GM23338 (cell line): Measurements from ENCODE around the gene HCN3. TPM values are rescaled to one million over a fixed set of nuclear protein-coding genes. Genes with fewer than 3 reads are reported as not detected.

Experiments used
- ATAC-seq: fragments of 200-7000 bp; cut with Tn5 transposase; 3 replicates; pipeline ENCODE4 v1.9.1; 2020
- DNase-seq: peaks from one replicate; pipeline ENCODE4 v3.0.0-alpha.2; 2015; ENCODE audit warnings: low spot score
- H2AFZ ChIP-seq: fragments of 200-600 bp; sonication (generic); 2 replicates; pipeline ENCODE4 v1.8.0; 2016; ENCODE audit warnings: antibody characterized with exemption, mild to moderate bottlenecking, moderate library complexity
- H3F3A ChIP-seq: fragments of 200-600 bp; sonication (generic); replicated peaks from 2 replicates; pipeline ENCODE4 v1.8.0; 2017; ENCODE audit warnings: antibody characterized with exemption, mixed run types, low read depth
- H3K27ac ChIP-seq: fragments of 200-600 bp; sonication (generic); 2 replicates; pipeline ENCODE4 v1.6.1; 2016; ENCODE audit warnings: low read depth
- H3K27me3 ChIP-seq: fragments of 200-600 bp; sonication (generic); 2 replicates; pipeline ENCODE4 v1.8.0; 2016; ENCODE audit warnings: mild to moderate bottlenecking, mixed run types, moderate library complexity; ENCODE audit not compliant: insufficient read depth
- H3K36me3 ChIP-seq: fragments of 200-600 bp; sonication (generic); 2 replicates; pipeline ENCODE4 v1.8.0; 2016; ENCODE audit warnings: mild to moderate bottlenecking; ENCODE audit not compliant: insufficient read depth
- H3K4me1 ChIP-seq: fragments of 200-600 bp; sonication (generic); 2 replicates; pipeline ENCODE4 v1.8.0; 2016; ENCODE audit warnings: mild to moderate bottlenecking, moderate library complexity; ENCODE audit not compliant: insufficient read depth
- H3K4me2 ChIP-seq: fragments of 200-600 bp; sonication (generic); 2 replicates; pipeline ENCODE4 v1.7.1; 2017; ENCODE audit warnings: mixed run types
- H3K4me3 ChIP-seq: fragments of 200-600 bp; sonication (generic); 2 replicates; pipeline ENCODE4 v1.6.1; 2016; ENCODE audit warnings: mixed run types
- H3K79me2 ChIP-seq: fragments of 200-600 bp; sonication (generic); replicated peaks from 2 replicates; pipeline ENCODE4 v1.8.0; 2017; ENCODE audit warnings: mild to moderate bottlenecking; ENCODE audit not compliant: insufficient read depth
- H3K9me2 ChIP-seq: fragments of 200-600 bp; sonication (generic); 2 replicates; pipeline ENCODE4 v1.8.0; 2017; ENCODE audit not compliant: insufficient read depth
- H4K20me1 ChIP-seq: fragments of 200-600 bp; sonication (generic); replicated peaks from 2 replicates; pipeline ENCODE4 v1.8.0; 2017; ENCODE audit warnings: mild to moderate bottlenecking; ENCODE audit not compliant: insufficient read depth
- H3K27ac Mint-ChIP-seq: 2 replicates; pipeline ENCODE4 v1.8.0; 2020; ENCODE audit warnings: inconsistent platforms, mild to moderate bottlenecking, moderate library complexity, mixed read lengths
- H3K27me3 Mint-ChIP-seq: 3 replicates; pipeline ENCODE4 v1.8.0; 2022; ENCODE audit warnings: low read depth, mild to moderate bottlenecking, moderate library complexity, mixed read lengths, inconsistent platforms; ENCODE audit not compliant: insufficient read depth, poor library complexity
- H3K36me3 Mint-ChIP-seq: 3 replicates; pipeline ENCODE4 v1.8.0; 2021; ENCODE audit warnings: low read depth, mild to moderate bottlenecking, inconsistent platforms, moderate library complexity, mixed read lengths
- H3K4me1 Mint-ChIP-seq: 3 replicates; pipeline ENCODE4 v1.8.0; 2020; ENCODE audit warnings: mild to moderate bottlenecking, inconsistent platforms, mixed read lengths
- H3K4me3 Mint-ChIP-seq: 3 replicates; pipeline ENCODE4 v1.8.0; 2021; ENCODE audit warnings: moderate library complexity, mild to moderate bottlenecking, inconsistent platforms, mixed read lengths
- H3K9me3 Mint-ChIP-seq: 3 replicates; pipeline ENCODE4 v1.8.0; 2020; ENCODE audit warnings: moderate library complexity, mild to moderate bottlenecking, inconsistent platforms, mixed read lengths
- CREB1 ChIP-seq: fragments of 250-450 bp; sonication (Bioruptor Pico); IDR thresholded peaks from 2 replicates; pipeline ENCODE4 v1.5.0; 2020; ENCODE audit warnings: low read depth, mild to moderate bottlenecking, moderate library complexity
- CTCF ChIP-seq, 2 experiments: fragments of 200-600 bp in 1 of 2; sonication (generic) in 1 of 2; conservative IDR thresholded peaks; 2 replicates each; pipeline versions ENCODE4 v1.5.1 to v1.6.1; 2016 to 2017; ENCODE audit warnings: antibody characterized with exemption in 2 of 2, low read depth in 2 of 2, mild to moderate bottlenecking in 2 of 2, moderate library complexity in 1 of 2
- EZH2 ChIP-seq: fragments of 200-600 bp; sonication (generic); IDR thresholded peaks from one replicate; pipeline ENCODE4 v1.8.0; 2017; ENCODE audit warnings: antibody characterized with exemption, mild to moderate bottlenecking, low read depth; ENCODE audit not compliant: unreplicated experiment
- POLR2AphosphoS5 ChIP-seq: IDR thresholded peaks from 2 replicates; pipeline ENCODE4 v1.6.1; 2016; ENCODE audit warnings: antibody characterized with exemption, low read depth
- REST ChIP-seq: IDR thresholded peaks from one replicate; pipeline ENCODE4 v1.6.1; 2018; ENCODE audit warnings: antibody characterized with exemption; ENCODE audit not compliant: unreplicated experiment
- STAT1 ChIP-seq: IDR thresholded peaks from one replicate; pipeline ENCODE4 v1.6.1; 2016; ENCODE audit warnings: antibody characterized with exemption; ENCODE audit not compliant: unreplicated experiment
- polyA plus RNA-seq: library from polyadenylated mRNA; unstranded; fragments of >200 nt; fragmentation: Nextera tagmentation; extraction: Ambion mirVana; gene quantifications from 2 replicates; pipeline ENCODE4 v1.2.1, GENCODE V29; 2016
- total RNA-seq: library from RNA; depleted of rRNA; stranded (reverse); fragments of >200 nt; shearing (Covaris generic); gene quantifications from 2 replicates; pipeline ENCODE4 v1.2.3, GENCODE V29; 2014
- TF ChIP-seq, protein P1 (sequence below): fragments of 250-450 bp; sonication (Bioruptor Pico); IDR thresholded peaks from 2 replicates; pipeline ENCODE4 v1.5.0; 2020; ENCODE audit warnings: mild to moderate bottlenecking, moderate library complexity
- TF ChIP-seq, protein P2 (sequence below): IDR thresholded peaks from 2 replicates; pipeline ENCODE4 v1.6.1; 2016; ENCODE audit warnings: antibody characterized with exemption

Gene HCN3
- total and polyA plus RNA-seq, 2 experiments from 2014 or later, result 3.4 to 4.9 TPM

DNA sequence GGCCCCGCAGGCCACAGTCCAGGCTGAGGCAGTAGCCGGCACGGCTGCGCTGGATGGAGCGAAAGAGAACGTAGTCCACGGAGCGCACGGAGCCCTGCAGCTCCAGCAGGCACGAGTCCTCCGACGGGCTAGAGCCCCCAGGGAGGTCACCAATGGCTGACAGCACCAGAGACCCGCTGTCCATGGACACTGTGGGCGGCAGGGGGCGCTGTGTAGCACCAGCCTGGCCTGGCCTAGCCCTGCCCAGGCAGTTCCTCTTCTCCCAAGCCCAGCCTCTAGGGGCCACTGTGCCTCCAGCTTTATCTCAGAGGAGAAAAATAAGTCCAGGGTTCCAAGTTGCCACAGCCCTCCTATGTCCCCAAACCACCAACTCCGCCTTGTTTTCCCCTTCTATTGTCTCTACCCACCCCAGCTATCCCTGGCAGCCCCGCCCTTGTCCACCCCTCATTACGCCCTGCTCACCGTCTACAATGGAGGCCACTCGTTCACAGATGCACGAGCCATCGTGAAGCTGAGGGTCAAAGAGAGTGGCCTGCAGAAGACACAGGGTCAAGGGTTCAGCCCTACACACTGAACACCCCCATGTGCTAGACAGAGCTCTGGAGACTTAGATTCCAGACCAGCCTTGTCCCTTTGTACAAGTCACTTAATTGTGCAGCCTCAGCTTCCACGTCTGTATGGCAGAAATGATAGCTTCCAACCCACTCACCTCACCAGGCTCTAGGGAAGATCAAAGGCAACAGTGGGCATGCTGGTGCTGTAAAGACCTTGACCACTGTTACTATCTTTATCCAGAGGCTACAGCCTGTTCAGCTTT lies 26.4 kb upstream of the HCN3 start (continued):
- TF ChIP-seq, protein P1, sequence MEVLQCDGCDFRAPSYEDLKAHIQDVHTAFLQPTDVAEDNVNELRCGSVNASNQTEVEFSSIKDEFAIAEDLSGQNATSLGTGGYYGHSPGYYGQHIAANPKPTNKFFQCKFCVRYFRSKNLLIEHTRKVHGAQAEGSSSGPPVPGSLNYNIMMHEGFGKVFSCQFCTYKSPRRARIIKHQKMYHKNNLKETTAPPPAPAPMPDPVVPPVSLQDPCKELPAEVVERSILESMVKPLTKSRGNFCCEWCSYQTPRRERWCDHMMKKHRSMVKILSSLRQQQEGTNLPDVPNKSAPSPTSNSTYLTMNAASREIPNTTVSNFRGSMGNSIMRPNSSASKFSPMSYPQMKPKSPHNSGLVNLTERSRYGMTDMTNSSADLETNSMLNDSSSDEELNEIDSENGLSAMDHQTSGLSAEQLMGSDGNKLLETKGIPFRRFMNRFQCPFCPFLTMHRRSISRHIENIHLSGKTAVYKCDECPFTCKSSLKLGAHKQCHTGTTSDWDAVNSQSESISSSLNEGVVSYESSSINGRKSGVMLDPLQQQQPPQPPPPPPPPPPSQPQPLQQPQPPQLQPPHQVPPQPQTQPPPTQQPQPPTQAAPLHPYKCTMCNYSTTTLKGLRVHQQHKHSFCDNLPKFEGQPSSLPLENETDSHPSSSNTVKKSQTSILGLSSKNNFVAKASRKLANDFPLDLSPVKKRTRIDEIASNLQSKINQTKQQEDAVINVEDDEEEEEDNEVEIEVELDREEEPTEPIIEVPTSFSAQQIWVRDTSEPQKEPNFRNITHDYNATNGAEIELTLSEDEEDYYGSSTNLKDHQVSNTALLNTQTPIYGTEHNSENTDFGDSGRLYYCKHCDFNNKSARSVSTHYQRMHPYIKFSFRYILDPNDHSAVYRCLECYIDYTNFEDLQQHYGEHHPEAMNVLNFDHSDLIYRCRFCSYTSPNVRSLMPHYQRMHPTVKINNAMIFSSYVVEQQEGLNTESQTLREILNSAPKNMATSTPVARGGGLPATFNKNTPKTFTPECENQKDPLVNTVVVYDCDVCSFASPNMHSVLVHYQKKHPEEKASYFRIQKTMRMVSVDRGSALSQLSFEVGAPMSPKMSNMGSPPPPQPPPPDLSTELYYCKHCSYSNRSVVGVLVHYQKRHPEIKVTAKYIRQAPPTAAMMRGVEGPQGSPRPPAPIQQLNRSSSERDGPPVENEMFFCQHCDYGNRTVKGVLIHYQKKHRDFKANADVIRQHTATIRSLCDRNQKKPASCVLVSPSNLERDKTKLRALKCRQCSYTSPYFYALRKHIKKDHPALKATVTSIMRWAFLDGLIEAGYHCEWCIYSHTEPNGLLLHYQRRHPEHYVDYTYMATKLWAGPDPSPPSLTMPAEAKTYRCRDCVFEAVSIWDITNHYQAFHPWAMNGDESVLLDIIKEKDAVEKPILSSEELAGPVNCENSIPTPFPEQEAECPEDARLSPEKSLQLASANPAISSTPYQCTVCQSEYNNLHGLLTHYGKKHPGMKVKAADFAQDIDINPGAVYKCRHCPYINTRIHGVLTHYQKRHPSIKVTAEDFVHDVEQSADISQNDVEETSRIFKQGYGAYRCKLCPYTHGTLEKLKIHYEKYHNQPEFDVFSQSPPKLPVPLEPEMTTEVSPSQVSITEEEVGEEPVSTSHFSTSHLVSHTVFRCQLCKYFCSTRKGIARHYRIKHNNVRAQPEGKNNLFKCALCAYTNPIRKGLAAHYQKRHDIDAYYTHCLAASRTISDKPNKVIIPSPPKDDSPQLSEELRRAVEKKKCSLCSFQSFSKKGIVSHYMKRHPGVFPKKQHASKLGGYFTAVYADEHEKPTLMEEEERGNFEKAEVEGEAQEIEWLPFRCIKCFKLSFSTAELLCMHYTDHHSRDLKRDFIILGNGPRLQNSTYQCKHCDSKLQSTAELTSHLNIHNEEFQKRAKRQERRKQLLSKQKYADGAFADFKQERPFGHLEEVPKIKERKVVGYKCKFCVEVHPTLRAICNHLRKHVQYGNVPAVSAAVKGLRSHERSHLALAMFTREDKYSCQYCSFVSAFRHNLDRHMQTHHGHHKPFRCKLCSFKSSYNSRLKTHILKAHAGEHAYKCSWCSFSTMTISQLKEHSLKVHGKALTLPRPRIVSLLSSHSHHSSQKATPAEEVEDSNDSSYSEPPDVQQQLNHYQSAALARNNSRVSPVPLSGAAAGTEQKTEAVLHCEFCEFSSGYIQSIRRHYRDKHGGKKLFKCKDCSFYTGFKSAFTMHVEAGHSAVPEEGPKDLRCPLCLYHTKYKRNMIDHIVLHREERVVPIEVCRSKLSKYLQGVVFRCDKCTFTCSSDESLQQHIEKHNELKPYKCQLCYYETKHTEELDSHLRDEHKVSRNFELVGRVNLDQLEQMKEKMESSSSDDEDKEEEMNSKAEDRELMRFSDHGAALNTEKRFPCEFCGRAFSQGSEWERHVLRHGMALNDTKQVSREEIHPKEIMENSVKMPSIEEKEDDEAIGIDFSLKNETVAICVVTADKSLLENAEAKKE (CRISPR knock-in tag), result no peak

DNA sequence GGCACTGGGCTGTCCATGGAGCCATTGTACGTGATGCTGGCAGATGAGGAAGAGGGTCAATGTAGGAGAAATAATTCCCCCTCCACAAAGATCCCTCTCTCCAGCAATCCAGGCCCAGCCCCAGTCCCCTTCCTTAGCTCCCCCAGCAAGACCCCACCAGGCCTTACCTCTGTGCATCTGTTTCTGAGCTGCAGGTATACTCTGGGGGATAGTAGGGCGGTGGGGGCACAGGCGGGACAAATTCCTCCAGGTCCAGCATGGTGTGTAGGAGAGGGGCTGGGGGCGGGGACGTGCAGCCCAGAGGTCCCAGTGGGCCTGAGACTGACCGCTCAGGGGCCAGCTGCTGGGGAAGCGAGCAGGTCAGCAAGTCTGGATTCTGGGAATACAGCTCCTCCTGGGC lies 25.7 kb upstream of the HCN3 start:
- Histone ChIP-seq H3K27ac (no peak overlapping the region), H3K79me2 (no peaks in the 10 kb centered on the region; the same call in 1 of the 2 replicates), H4K20me1 (no peaks in the 10 kb centered on the region), H2AFZ (no peak overlapping the region), H3K4me3 (no peak overlapping the region), H3K36me3 (no peaks in the 10 kb centered on the region), H3F3A (peaks cover 17% of the 10 kb centered on the region; the same call in 1 of the 2 replicates), H3K9me2 (no peaks in the 10 kb centered on the region), H3K4me2 (no peak overlapping the region), H3K4me1 (peaks cover 16% of the 10 kb centered on the region; the same call in 1 of the 2 replicates), H3K27me3 (peaks cover 4% of the 10 kb centered on the region)
- no peak overlapping the region for H3K4me3 Mint-ChIP-seq
- peaks cover 20% of the 10 kb centered on the region for H3K36me3 Mint-ChIP-seq
- ATAC-seq (no peak), DNase-seq (no peak)
- peaks cover 11% of the 10 kb centered on the region for H3K27me3 Mint-ChIP-seq
- H3K9me3 Mint-ChIP-seq, result no peaks in the 10 kb centered on the region
- H3K27ac Mint-ChIP-seq, result 0 out of 2 replicates have a peak overlapping the region, but pooled peaks have one; percentile 2
- peaks cover 27% of the 10 kb centered on the region for H3K4me1 Mint-ChIP-seq
- TF ChIP-seq STAT1 (no peak), CREB1 (CRISPR knock-in tag) (no peak), POLR2AphosphoS5 (no peak), REST (no peak), EZH2 (no peak), CTCF (conservative IDR thresholded peaks at IDR 0.05; ENCODE audit: low read depth in 2 of 2) (no peak)
- TF ChIP-seq, protein P2, sequence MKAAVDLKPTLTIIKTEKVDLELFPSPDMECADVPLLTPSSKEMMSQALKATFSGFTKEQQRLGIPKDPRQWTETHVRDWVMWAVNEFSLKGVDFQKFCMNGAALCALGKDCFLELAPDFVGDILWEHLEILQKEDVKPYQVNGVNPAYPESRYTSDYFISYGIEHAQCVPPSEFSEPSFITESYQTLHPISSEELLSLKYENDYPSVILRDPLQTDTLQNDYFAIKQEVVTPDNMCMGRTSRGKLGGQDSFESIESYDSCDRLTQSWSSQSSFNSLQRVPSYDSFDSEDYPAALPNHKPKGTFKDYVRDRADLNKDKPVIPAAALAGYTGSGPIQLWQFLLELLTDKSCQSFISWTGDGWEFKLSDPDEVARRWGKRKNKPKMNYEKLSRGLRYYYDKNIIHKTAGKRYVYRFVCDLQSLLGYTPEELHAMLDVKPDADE, result no peak
